Gastroesophageal sphincter (tissue), 4 donors: ENCODE measurements around the gene MRPS22. TPM values are rescaled to one million over a fixed set of nuclear protein-coding genes. Genes with fewer than 3 reads are reported as not detected.

ENCODE experiments used
- ATAC-seq: fragments of 150-250 bp; one replicate; pipeline ENCODE4 v1.9.1; 2016; ENCODE audit warnings: mild to moderate bottlenecking, moderate library complexity
- H3K27ac ChIP-seq, 4 donors: fragments of 200-600 bp; sonication (generic) in 3 of 4; 1 replicate in 3 of 4; 2 replicates in 1 of 4; pipeline ENCODE4 v1.5.1; 2016 to 2019
- H3K27me3 ChIP-seq: fragments of 200-600 bp; sonication (generic); one replicate; pipeline ENCODE4 v1.5.1; 2019
- H3K36me3 ChIP-seq, 2 donors: fragments of 200-600 bp; sonication (generic); one replicate each; pipeline ENCODE4 v1.5.1; 2019; ENCODE audit warnings: control low read depth in 1 of 2
- H3K4me1 ChIP-seq, 3 donors: fragments of 200-600 bp; sonication (generic); 1 replicate in 2 of 3; 2 replicates in 1 of 3; pipeline ENCODE4 v1.5.1; 2016 to 2019; ENCODE audit warnings: control low read depth in 2 of 3
- H3K4me3 ChIP-seq, 2 donors: fragments of 200-600 bp; sonication (generic); one replicate each; pipeline ENCODE4 v1.5.1; 2019; ENCODE audit warnings: mild to moderate bottlenecking in 1 of 2, moderate library complexity in 1 of 2
- H3K9me3 ChIP-seq, 3 donors: fragments of 200-600 bp; sonication (generic); one replicate each; pipeline ENCODE4 v1.5.1; 2017 to 2019; ENCODE audit warnings: control low read depth in 2 of 3
- EP300 ChIP-seq: sonication (generic); formaldehyde crosslinking; IDR thresholded peaks from one replicate; pipeline ENCODE4 v1.6.1; 2017; ENCODE audit warnings: antibody characterized with exemption, mild to moderate bottlenecking
- POLR2A ChIP-seq, 2 donors: fragments of 450-650 bp; IDR thresholded peaks; one replicate each; pipeline ENCODE4 v1.6.1; 2017; ENCODE audit warnings: antibody characterized with exemption in 2 of 2, mild to moderate bottlenecking in 2 of 2, moderate library complexity in 1 of 2
- POLR2AphosphoS5 ChIP-seq: sonication (generic); formaldehyde crosslinking; IDR thresholded peaks from one replicate; pipeline ENCODE4 v1.6.1; 2017; ENCODE audit warnings: antibody characterized with exemption
- WGBS, 2 donors: methylation state at CpG; one replicate each; pipeline ENCODE4 v1.1.5; 2018; ENCODE audit warnings: low coverage in 1 of 2; 5-methylcytosine and 5-hydroxymethylcytosine counted together
- total RNA-seq, 4 donors: library from RNA; depleted of rRNA; stranded (reverse); fragments of >200 nt; gene quantifications; one replicate each; pipeline ENCODE4 v1.1.0, GENCODE V29; 2016
- TF ChIP-seq, protein P1 (sequence below), 4 experiments: fragments of 200-600 bp in 2 of 4; fragments of 450-650 bp in 2 of 4; sonication (generic) in 1 of 4; IDR thresholded peaks; one replicate each; pipeline ENCODE4 v1.5.1; 2017 to 2019; ENCODE audit warnings: antibody characterized with exemption in 4 of 4, mild to moderate bottlenecking in 2 of 4, moderate library complexity in 2 of 4

The MRPS22 gene
- total RNA-seq, 4 donors from 2014 or later, result 52.6 to 68.8 (median 56.6) TPM

DNA sequence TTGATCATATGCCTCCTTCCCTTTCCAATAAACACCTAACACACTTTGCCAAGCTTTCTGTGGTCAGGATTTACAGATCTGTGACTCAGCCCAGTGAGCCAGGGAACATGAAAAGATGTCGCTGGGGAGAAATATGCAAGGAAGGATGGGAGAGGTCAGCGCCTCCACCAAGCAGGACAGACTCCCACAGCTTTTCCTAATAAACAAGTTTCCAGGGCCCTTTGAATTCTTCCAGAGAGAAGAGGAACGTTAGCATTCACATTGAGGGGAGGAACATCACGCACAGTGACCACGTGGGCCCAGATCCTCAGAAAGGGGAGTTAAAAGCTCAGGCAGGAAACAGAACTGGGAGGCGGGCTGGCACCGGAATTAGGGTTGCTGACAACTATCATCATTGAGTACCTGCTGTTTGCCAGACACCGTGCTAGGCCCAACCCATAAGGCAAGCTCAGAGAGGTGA is 33.3 kb upstream of the MRPS22 start:
- no peaks in the 10 kb centered on the region for H3K36me3 ChIP-seq
- TF ChIP-seq POLR2AphosphoS5 (no peak), POLR2A (IDR thresholded peaks at IDR 0.05) (no peak), EP300 (no peak)
- TF ChIP-seq, protein P1, sequence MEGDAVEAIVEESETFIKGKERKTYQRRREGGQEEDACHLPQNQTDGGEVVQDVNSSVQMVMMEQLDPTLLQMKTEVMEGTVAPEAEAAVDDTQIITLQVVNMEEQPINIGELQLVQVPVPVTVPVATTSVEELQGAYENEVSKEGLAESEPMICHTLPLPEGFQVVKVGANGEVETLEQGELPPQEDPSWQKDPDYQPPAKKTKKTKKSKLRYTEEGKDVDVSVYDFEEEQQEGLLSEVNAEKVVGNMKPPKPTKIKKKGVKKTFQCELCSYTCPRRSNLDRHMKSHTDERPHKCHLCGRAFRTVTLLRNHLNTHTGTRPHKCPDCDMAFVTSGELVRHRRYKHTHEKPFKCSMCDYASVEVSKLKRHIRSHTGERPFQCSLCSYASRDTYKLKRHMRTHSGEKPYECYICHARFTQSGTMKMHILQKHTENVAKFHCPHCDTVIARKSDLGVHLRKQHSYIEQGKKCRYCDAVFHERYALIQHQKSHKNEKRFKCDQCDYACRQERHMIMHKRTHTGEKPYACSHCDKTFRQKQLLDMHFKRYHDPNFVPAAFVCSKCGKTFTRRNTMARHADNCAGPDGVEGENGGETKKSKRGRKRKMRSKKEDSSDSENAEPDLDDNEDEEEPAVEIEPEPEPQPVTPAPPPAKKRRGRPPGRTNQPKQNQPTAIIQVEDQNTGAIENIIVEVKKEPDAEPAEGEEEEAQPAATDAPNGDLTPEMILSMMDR (IDR thresholded peaks at IDR 0.05), result no peak
- H3K4me1 ChIP-seq, result no peaks in the 10 kb centered on the region
- H3K27ac ChIP-seq, result no peak overlapping the region
- peaks cover 27% of the 10 kb centered on the region for H3K27me3 ChIP-seq
- H3K9me3 ChIP-seq, result no peaks in the 10 kb centered on the region
- 40 to 76% methylated on average over 2 to 7 of the region's 8 CpGs for WGBS, 2 donors
- no peak for ATAC-seq
- H3K4me3 ChIP-seq, result no peak overlapping the region

DNA sequence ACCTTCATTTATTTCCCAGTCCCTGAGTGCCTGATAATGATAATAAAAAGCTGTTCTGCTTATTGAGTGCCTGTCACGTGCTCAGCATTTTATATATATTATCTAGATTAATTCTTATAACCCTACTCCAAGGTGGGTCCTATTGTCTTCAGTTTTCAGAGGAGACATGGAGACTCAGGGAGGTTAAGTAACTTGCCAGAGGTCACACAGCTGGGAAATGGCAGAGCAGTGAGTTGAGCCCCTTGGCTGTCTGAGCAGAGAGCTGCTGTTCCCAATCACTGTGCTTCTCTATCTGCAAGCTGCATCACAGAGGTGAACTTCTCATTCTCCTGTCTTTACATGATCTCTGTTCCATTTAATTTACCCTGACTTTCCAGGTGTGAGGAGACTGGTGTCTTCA is 32.3 kb upstream of the MRPS22 start:
- no peaks in the 10 kb centered on the region for H3K9me3 ChIP-seq
- no peak for ATAC-seq
- no peaks in the 10 kb centered on the region for H3K4me1 ChIP-seq
- H3K4me3 ChIP-seq, result no peak overlapping the region
- H3K27ac ChIP-seq, result no peak overlapping the region
- H3K36me3 ChIP-seq, result no peaks in the 10 kb centered on the region
- WGBS, 2 donors, result 50% methylated on average over 1 of the region's 1 CpG; no CpG with 5 or more reads in 1 of the 2 donors
- peaks cover 30% of the 10 kb centered on the region for H3K27me3 ChIP-seq
- TF ChIP-seq, protein P1 (IDR thresholded peaks at IDR 0.05), result no peak
- TF ChIP-seq POLR2A (IDR thresholded peaks at IDR 0.05) (no peak), POLR2AphosphoS5 (no peak), EP300 (no peak)

DNA sequence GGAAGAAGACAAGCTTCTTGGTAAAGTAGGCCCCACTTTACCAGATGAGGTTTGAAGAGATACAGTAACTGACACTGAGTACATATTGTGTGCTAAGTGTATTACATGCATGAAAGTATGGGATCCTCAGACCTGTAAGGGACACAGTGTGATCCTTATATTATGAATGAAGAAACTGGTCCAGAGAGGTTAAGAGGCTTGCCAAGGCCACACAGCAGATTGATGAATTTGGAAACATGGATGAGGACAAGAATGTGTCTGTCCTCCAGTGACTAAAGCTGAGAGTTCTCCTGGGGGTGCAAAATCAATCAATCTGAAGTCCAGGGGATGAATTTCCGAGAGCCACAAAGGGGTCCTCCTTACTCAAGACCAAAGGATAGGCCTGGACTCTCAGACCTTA is 31.4 kb upstream of the MRPS22 start:
- WGBS, 2 donors, result 100% methylated on average over 1 of the region's 1 CpG; no CpG with 5 or more reads in 1 of the 2 donors
- Histone ChIP-seq H3K27me3 (peaks cover 38% of the 10 kb centered on the region), H3K36me3 (no peaks in the 10 kb centered on the region), H3K9me3 (no peaks in the 10 kb centered on the region), H3K4me1 (no peaks in the 10 kb centered on the region), H3K27ac (no peak overlapping the region), H3K4me3 (no peak overlapping the region)
- ATAC-seq, result no peak
- no peak for TF ChIP-seq POLR2A (IDR thresholded peaks at IDR 0.05)
- TF ChIP-seq EP300, result no peak
- TF ChIP-seq, protein P1 (IDR thresholded peaks at IDR 0.05), result no peak
- no peak for TF ChIP-seq POLR2AphosphoS5

DNA sequence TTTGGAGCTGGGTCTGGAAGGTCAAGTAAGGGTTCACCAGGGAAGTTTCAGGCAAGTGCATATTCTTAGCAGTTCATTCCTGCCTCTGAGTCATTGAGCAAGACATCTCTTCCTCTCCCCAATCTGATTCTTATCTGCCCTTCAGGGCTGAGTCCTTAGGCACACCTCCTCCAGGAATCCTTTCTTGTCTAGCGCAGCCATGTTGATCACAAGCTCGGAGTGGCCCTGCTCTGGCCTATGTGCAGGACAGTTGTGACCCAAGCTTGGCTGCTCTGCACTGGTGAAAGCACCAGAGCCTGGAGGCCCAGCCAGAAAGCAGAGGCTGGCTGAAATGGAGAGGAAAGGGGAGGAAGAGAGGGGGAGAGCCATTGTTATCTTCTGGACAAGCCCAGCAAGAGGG is 30.9 kb upstream of the MRPS22 start:
- Histone ChIP-seq H3K36me3 (no peaks in the 10 kb centered on the region), H3K4me1 (no peaks in the 10 kb centered on the region), H3K27ac (no peak overlapping the region), H3K4me3 (no peak overlapping the region), H3K9me3 (no peaks in the 10 kb centered on the region), H3K27me3 (peaks cover 43% of the 10 kb centered on the region)
- no CpG with 5 or more reads among the region's 2 CpGs for WGBS, 2 donors
- no peak for ATAC-seq
- TF ChIP-seq POLR2AphosphoS5, result no peak
- TF ChIP-seq, protein P1 (IDR thresholded peaks at IDR 0.05), result no peak
- no peak for TF ChIP-seq EP300
- TF ChIP-seq POLR2A (IDR thresholded peaks at IDR 0.05), result no peak

DNA sequence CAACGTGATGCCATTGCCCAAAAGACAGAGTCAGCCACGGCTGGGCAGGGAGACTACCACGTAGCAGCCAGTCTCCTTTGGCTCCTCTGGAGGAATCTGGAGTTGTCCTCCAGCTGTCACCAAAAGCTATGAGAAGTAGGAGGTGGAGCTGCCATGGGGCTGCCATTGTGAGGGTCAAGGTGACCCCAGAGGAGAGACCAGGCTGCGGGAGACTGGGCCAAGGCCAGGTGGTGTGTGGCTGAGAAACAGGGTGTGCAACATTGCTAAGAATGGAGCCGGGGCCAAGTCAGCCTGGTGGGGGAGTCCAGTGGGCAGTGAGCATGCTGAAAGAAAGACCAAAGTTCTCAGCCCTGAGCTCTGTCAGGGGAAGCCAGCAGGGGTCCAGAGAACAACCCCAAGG is 29.9 kb upstream of the MRPS22 start:
- H3K9me3 ChIP-seq, result no peaks in the 10 kb centered on the region
- peaks cover 53% of the 10 kb centered on the region for H3K27me3 ChIP-seq
- ATAC-seq, result no peak
- no peak overlapping the region for H3K27ac ChIP-seq
- H3K4me3 ChIP-seq, result no peak overlapping the region
- H3K36me3 ChIP-seq, result no peaks in the 10 kb centered on the region
- TF ChIP-seq, protein P1 (IDR thresholded peaks at IDR 0.05), result no peak
- TF ChIP-seq POLR2A (IDR thresholded peaks at IDR 0.05) (no peak), EP300 (no peak), POLR2AphosphoS5 (no peak)
- WGBS, 2 donors, result 71 to 83% methylated on average over 2 to 5 of the region's 5 CpGs
- no peaks in the 10 kb centered on the region for H3K4me1 ChIP-seq
